IMR-90 (cell line): ENCODE results near the gene SUB1. TPM values are rescaled to one million over a fixed set of nuclear protein-coding genes. Genes with fewer than 3 reads are reported as not detected.

Experiments
- ATAC-seq: fragments of 200-7000 bp; cut with Tn5 transposase; 2 replicates; pipeline ENCODE4 v1.9.1; 2020; ENCODE audit warnings: low read depth, mild to moderate bottlenecking, moderate library complexity
- BruUV-seq: library from RNA; stranded (reverse); fragments of 400-500 nt; replicated peaks from 2 replicates; lab custom pipeline; 2021; lab: Mats Ljungman, UMichigan
- CTCF ChIA-PET: fragments of 300-600 bp; formaldehyde crosslinking; extraction: SDS; loops from one replicate; lab custom pipeline; 2021; ENCODE audit warnings: antibody characterized with exemption; lab: Yijun Ruan, JAX
- POLR2A ChIA-PET: fragments of 300-600 bp; sonication (Branson Sonifier 250); formaldehyde crosslinking; loops from one replicate; lab custom pipeline; 2022; ENCODE audit warnings: antibody characterized with exemption; ENCODE audit not compliant: unreplicated experiment; lab: Charles Lee
- DNase-seq: peaks from one replicate; pipeline ENCODE4 v3.0.0; 2013
- H2AFZ ChIP-seq: replicated peaks from 2 replicates; pipeline ENCODE3; 2013; ENCODE audit warnings: low read length, mild to moderate bottlenecking; ENCODE audit not compliant: poor library complexity
- H2AK5ac ChIP-seq: 2 replicates; pipeline ENCODE4 v1.6.1; 2013; ENCODE audit warnings: low read depth, low read length, inconsistent platforms
- H2AK9ac ChIP-seq: replicated peaks from 2 replicates; pipeline ENCODE3; 2013; ENCODE audit warnings: mild to moderate bottlenecking, low read depth, low read length, moderate library complexity; ENCODE audit not compliant: poor library complexity
- H2BK120ac ChIP-seq: 2 replicates; pipeline ENCODE4 v1.6.1; 2013; ENCODE audit warnings: low read depth, low read length, inconsistent platforms
- H2BK15ac ChIP-seq: 3 replicates; pipeline ENCODE4 v1.6.1; 2013; ENCODE audit warnings: low read depth, low read length, inconsistent platforms
- H2BK20ac ChIP-seq: 2 replicates; pipeline ENCODE4 v1.6.1; 2013; ENCODE audit warnings: low read depth, mild to moderate bottlenecking, inconsistent platforms, low read length, moderate library complexity
- H2BK5ac ChIP-seq: 2 replicates; pipeline ENCODE4 v1.6.1; 2013; ENCODE audit warnings: mild to moderate bottlenecking, low read depth, low read length, inconsistent platforms; ENCODE audit not compliant: poor library complexity, severe bottlenecking
- H3K14ac ChIP-seq: replicated peaks from 2 replicates; pipeline ENCODE4 v1.6.1; 2013; ENCODE audit warnings: low read depth, low read length, inconsistent platforms
- H3K18ac ChIP-seq: 2 replicates; pipeline ENCODE4 v1.6.1; 2013; ENCODE audit warnings: low read depth, low read length, control low read depth
- H3K23ac ChIP-seq: 2 replicates; pipeline ENCODE4 v1.6.1; 2013; ENCODE audit warnings: low read depth, low read length, inconsistent platforms
- H3K27ac ChIP-seq: 2 replicates; pipeline ENCODE4 v1.5.1; 2013; ENCODE audit warnings: mild to moderate bottlenecking, control low read depth, low read length; ENCODE audit not compliant: insufficient read depth
- H3K27me3 ChIP-seq: 2 replicates; pipeline ENCODE4 v1.6.1; 2013; ENCODE audit warnings: low read length; ENCODE audit not compliant: control insufficient read depth, insufficient read depth
- H3K36me3 ChIP-seq: 2 replicates; pipeline ENCODE4 v1.6.1; 2013; ENCODE audit warnings: low read length, mixed read lengths; ENCODE audit not compliant: control insufficient read depth, insufficient read depth
- H3K4ac ChIP-seq: 2 replicates; pipeline ENCODE4 v1.6.1; 2013; ENCODE audit warnings: low read depth, low read length, inconsistent platforms
- H3K4me1 ChIP-seq: 2 replicates; pipeline ENCODE4 v1.6.1; 2013; ENCODE audit warnings: low read length, mixed read lengths; ENCODE audit not compliant: control insufficient read depth, insufficient read depth
- H3K4me2 ChIP-seq: 2 replicates; pipeline ENCODE4 v1.6.1; 2013; ENCODE audit warnings: low read depth, mild to moderate bottlenecking, control low read depth, low read length, moderate library complexity
- H3K4me3 ChIP-seq: 2 replicates; pipeline ENCODE4 v1.5.1; 2013; ENCODE audit warnings: low read depth, mild to moderate bottlenecking, control low read depth, low read length, moderate library complexity; ENCODE audit not compliant: insufficient read depth
- H3K56ac ChIP-seq: 2 replicates; pipeline ENCODE4 v1.6.1; 2013; ENCODE audit warnings: low read length, inconsistent platforms; ENCODE audit not compliant: insufficient read depth; ENCODE audit errors: extremely low read depth
- H3K79me1 ChIP-seq, 2 experiments: 2 replicates each; pipeline ENCODE4 v1.6.1; 2013; ENCODE audit warnings: low read length in 2 of 2, inconsistent platforms in 1 of 2, low read depth in 1 of 2
- H3K9ac ChIP-seq: 2 replicates; pipeline ENCODE4 v1.6.1; 2013; ENCODE audit warnings: low read depth, low read length, control low read depth
- H3K9me1 ChIP-seq: 2 replicates; pipeline ENCODE4 v1.6.1; 2013; ENCODE audit warnings: low read length, inconsistent platforms; ENCODE audit not compliant: insufficient read depth
- H3K9me3 ChIP-seq: 2 replicates; pipeline ENCODE4 v1.6.1; 2013; ENCODE audit warnings: low read length; ENCODE audit not compliant: control insufficient read depth, insufficient read depth
- H4K20me1 ChIP-seq: 2 replicates; pipeline ENCODE4 v1.6.1; 2013; ENCODE audit warnings: low read length, inconsistent platforms; ENCODE audit not compliant: insufficient read depth
- H4K5ac ChIP-seq: 2 replicates; pipeline ENCODE4 v1.6.1; 2013; ENCODE audit warnings: mild to moderate bottlenecking, low read depth, low read length, control low read depth
- H4K8ac ChIP-seq, 2 experiments: 2 replicates each; pipeline ENCODE4 v1.6.1; 2013; ENCODE audit warnings: low read depth in 2 of 2, low read length in 2 of 2, control low read depth in 1 of 2, inconsistent platforms in 1 of 2
- H4K91ac ChIP-seq: 2 replicates; pipeline ENCODE4 v1.6.1; 2013; ENCODE audit warnings: low read depth, low read length, inconsistent platforms; ENCODE audit not compliant: insufficient read depth
- BHLHE40 ChIP-seq: fragments of 150-350 bp; IDR thresholded peaks from 2 replicates; pipeline ENCODE4 v1.6.1; 2016; ENCODE audit warnings: mild to moderate bottlenecking, low read depth, low read length
- CEBPB ChIP-seq: IDR thresholded peaks from 2 replicates; pipeline ENCODE4 v1.6.1; 2012; ENCODE audit warnings: low read depth, low read length, improper control_type of control experiment
- CHD1 ChIP-seq: IDR thresholded peaks from 2 replicates; pipeline ENCODE4 v1.6.1; 2012; ENCODE audit warnings: low read depth, low read length, improper control_type of control experiment
- CTCF ChIP-seq: conservative IDR thresholded peaks from 2 replicates; pipeline ENCODE4 v1.5.1; 2012; ENCODE audit warnings: mild to moderate bottlenecking, low read depth, low read length, improper control_type of control experiment
- ELK1 ChIP-seq: fragments of 150-350 bp; IDR thresholded peaks from 2 replicates; pipeline ENCODE4 v1.6.1; 2016; ENCODE audit warnings: low read depth, mild to moderate bottlenecking, low read length, moderate library complexity, borderline replicate concordance
- FOS ChIP-seq: fragments of 150-350 bp; IDR thresholded peaks from 2 replicates; pipeline ENCODE4 v1.6.1; 2016; ENCODE audit warnings: low read depth, low read length
- MAFK ChIP-seq: IDR thresholded peaks from 2 replicates; pipeline ENCODE4 v1.6.1; 2012; ENCODE audit warnings: low read depth, low read length, improper control_type of control experiment
- MAZ ChIP-seq: IDR thresholded peaks from 2 replicates; pipeline ENCODE4 v1.6.1; 2012; ENCODE audit warnings: low read depth, mild to moderate bottlenecking, low read length, improper control_type of control experiment, moderate library complexity, borderline replicate concordance
- MXI1 ChIP-seq: IDR thresholded peaks from 2 replicates; pipeline ENCODE4 v1.6.1; 2012; ENCODE audit warnings: low read depth, mild to moderate bottlenecking, low read length, moderate library complexity, borderline replicate concordance
- NFE2L2 ChIP-seq: fragments of 150-350 bp; IDR thresholded peaks from 2 replicates; pipeline ENCODE4 v1.6.1; 2016; ENCODE audit warnings: low read depth, mild to moderate bottlenecking, low read length
- POLR2A ChIP-seq: IDR thresholded peaks from 2 replicates; pipeline ENCODE4 v1.6.1; 2012; ENCODE audit warnings: mild to moderate bottlenecking, low read depth, low read length
- RAD21 ChIP-seq: IDR thresholded peaks from 2 replicates; pipeline ENCODE4 v1.6.1; 2012; ENCODE audit warnings: low read length, improper control_type of control experiment
- RCOR1 ChIP-seq: IDR thresholded peaks from 2 replicates; pipeline ENCODE4 v1.6.1; 2012; ENCODE audit warnings: mild to moderate bottlenecking, low read length, improper control_type of control experiment; ENCODE audit not compliant: insufficient replicate concordance
- RFX5 ChIP-seq: IDR thresholded peaks from 2 replicates; pipeline ENCODE4 v1.8.0; 2012; ENCODE audit warnings: low read depth, mild to moderate bottlenecking, low read length, moderate library complexity
- SMC3 ChIP-seq: fragments of 150-350 bp; IDR thresholded peaks from 2 replicates; pipeline ENCODE4 v1.6.1; 2016; ENCODE audit warnings: low read depth, mild to moderate bottlenecking, antibody characterized with exemption, low read length, moderate library complexity
- USF2 ChIP-seq: fragments of 150-350 bp; IDR thresholded peaks from 2 replicates; pipeline ENCODE4 v1.6.1; 2017; ENCODE audit warnings: mild to moderate bottlenecking, antibody characterized with exemption, low read length, low read depth
- WGBS, 2 experiments: methylation state at CpG; one replicate each; pipeline versions ENCODE4 v1.1.5 to v1.1.7; 2013; ENCODE audit warnings: missing lambda C conversion rate in 2 of 2; ENCODE audit not compliant: insufficient read length in 1 of 2; ENCODE audit errors: extremely low coverage in 2 of 2; 5-methylcytosine and 5-hydroxymethylcytosine counted together
- dilution Hi-C: fragments of 300-500 bp; cut with HindIII; formaldehyde crosslinking; loops from one replicate; pipeline ENCODE4 v1.14.3; 2018; ENCODE audit warnings: low sequenced_read_pairs; ENCODE audit not compliant: unreplicated experiment
- in situ Hi-C: fragments of 300-500 bp; cut with MboI; formaldehyde crosslinking; loops from 3 replicates; pipeline ENCODE4 v1.14.3; 2019; ENCODE audit warnings: low sequenced_read_pairs, inconsistent platforms, mixed read lengths
- intact Hi-C: fragments of 100-400 bp; cut with micrococcal nuclease; formaldehyde crosslinking; loops from 2 replicates; pipeline ENCODE4 v1.10.0; 2022
- polyA plus RNA-seq, 3 experiments: library from polyadenylated mRNA; depleted of rRNA; stranded (reverse); fragments of >200 nt; gene quantifications; 2 replicates each; pipeline ENCODE4 v1.2.3, GENCODE V29; 2012; ENCODE audit warnings: low replicate concordance in 1 of 3
- total RNA-seq: library from RNA; depleted of rRNA; stranded (reverse); fragments of >200 nt; gene quantifications from 2 replicates; pipeline ENCODE4 v1.2.3, GENCODE V29; 2012

SUB1 gene
- total and polyA plus RNA-seq, 2 of the 4 experiments (the other 2 are of a cell fraction) = 19.5 to 155 TPM

- Histone ChIP-seq H4K5ac (no peak overlapping the region), H3K14ac (no peak overlapping the region), H3K27me3 (no peaks in the 10 kb centered on the region), H3K18ac (no peak overlapping the region), H4K20me1 (no peaks in the 10 kb centered on the region), H4K91ac (no peak overlapping the region), H3K4me2 (no peak overlapping the region), H2BK20ac (no peak overlapping the region), H3K9me3 (no peaks in the 10 kb centered on the region), H3K9ac (no peak overlapping the region), H2AK9ac (no peak overlapping the region), H2AK5ac (no peak overlapping the region), H3K9me1 (no peaks in the 10 kb centered on the region), H2BK120ac (no peak overlapping the region), H3K4me1 (no peaks in the 10 kb centered on the region), H3K79me1 (no peaks in the 10 kb centered on the region), H4K8ac (no peak overlapping the region), H2BK15ac (no peak overlapping the region), H3K56ac (no peak overlapping the region), H3K4me3 (no peak overlapping the region), H3K23ac (no peak overlapping the region), H3K4ac (no peak overlapping the region), H3K36me3 (no peaks in the 10 kb centered on the region), H3K27ac (no peak overlapping the region), H2AFZ (no peak overlapping the region), H2BK5ac (no peak overlapping the region)
- BruUV-seq = no TSS peak
- CTCF ChIA-PET = no interaction called here
- ATAC-seq (no peak), DNase-seq (no peak)
- POLR2A ChIA-PET = no interaction called here
- in situ Hi-C loops = no loop called here
- no CpG with 5 or more reads among the region's 3 CpGs for WGBS, 2 experiments
- dilution Hi-C loops = no loop called here
- intact Hi-C loops = loop anchor here (5.0 kb wide), 1 partner anchor 724 kb away; no protein-coding TSS in a partner anchor
- no peak for TF ChIP-seq MAZ
- no peak for TF ChIP-seq NFE2L2
- TF ChIP-seq RAD21 = no peak
- no peak for TF ChIP-seq CHD1
- TF ChIP-seq RFX5 = no peak
- TF ChIP-seq CTCF = no peak
- TF ChIP-seq POLR2A = no peak
- no peak for TF ChIP-seq MAFK
- no peak for TF ChIP-seq BHLHE40
- TF ChIP-seq CEBPB = no peak
- no peak for TF ChIP-seq SMC3
- TF ChIP-seq MXI1 = no peak
- TF ChIP-seq ELK1 = no peak
- no peak for TF ChIP-seq USF2
- TF ChIP-seq RCOR1 = no peak
- TF ChIP-seq FOS = no peak
Observed at GRCh38 chr5:32551194-32551593, 34.2 kb upstream of the SUB1 start.
